Stimulated activated CD4-positive, alpha-beta T cell treated with anti-CD3 and anti-CD28 coated beads, Interleukin-1b, Interleukin-23, amount 100 ng/mL, for 1 hour (primary cell): ENCODE data around the gene TMEM272.

ENCODE experiments used
- DNase-seq, 2 donors: peaks; one replicate each; pipeline ENCODE4 v3.0.0-alpha.2; 2020; ENCODE audit warnings: low read depth in 2 of 2

TMEM272 gene

GRCh38 chr13:51849145-51850101 lies 4.4 kb upstream of the TMEM272 start:
- DNase-seq = no peak

- DNase-seq = no peak
Measured at GRCh38 chr13:51848674-51849073, 3.7 kb upstream of the TMEM272 start.

GRCh38 chr13:51846756-51847155 lies 1.8 kb upstream of the TMEM272 start:
- DNase-seq = no peak

- no peak for DNase-seq
Measured at GRCh38 chr13:51845574-51846318, 769 bp upstream of the TMEM272 start.

- no peak for DNase-seq
Measured at GRCh38 chr13:51843529-51843928, 1.4 kb downstream of the TMEM272 start.

- DNase-seq = no peak
Measured at GRCh38 chr13:51841732-51842131, 3.2 kb downstream of the TMEM272 start.

GRCh38 chr13:51840917-51841316 lies 4.1 kb downstream of the TMEM272 start:
- no peak for DNase-seq

GRCh38 chr13:51839711-51840540 lies 5.1 kb downstream of the TMEM272 start:
- DNase-seq = no peak

GRCh38 chr13:51838240-51838846 lies 6.6 kb downstream of the TMEM272 start:
- no peak for DNase-seq

- DNase-seq = no peak
Measured at GRCh38 chr13:51837016-51837415, 8.0 kb downstream of the TMEM272 start.

- DNase-seq = no peak
Measured at GRCh38 chr13:51834581-51835171, 10.3 kb downstream of the TMEM272 start.

GRCh38 chr13:51833980-51834379 lies 11.0 kb downstream of the TMEM272 start:
- DNase-seq = no peak

- peak in 1 of 2 donors; percentile 29 for DNase-seq
Measured at GRCh38 chr13:51832471-51833152, 12.4 kb downstream of the TMEM272 start.

GRCh38 chr13:51831519-51831918 lies 13.5 kb downstream of the TMEM272 start:
- no peak for DNase-seq

- no peak for DNase-seq
Measured at GRCh38 chr13:51829568-51829899, 15.4 kb downstream of the TMEM272 start.

GRCh38 chr13:51828730-51829567 lies 16.0 kb downstream of the TMEM272 start:
- no peak for DNase-seq

GRCh38 chr13:51827254-51827653 lies 17.7 kb downstream of the TMEM272 start:
- no peak for DNase-seq

GRCh38 chr13:51826606-51827005 lies 18.4 kb downstream of the TMEM272 start:
- no peak for DNase-seq

- no peak for DNase-seq
Measured at GRCh38 chr13:51825681-51826254, 19.2 kb downstream of the TMEM272 start.
